ENCODE measurements around the gene TBC1D10B. TPM values are rescaled to one million over a fixed set of nuclear protein-coding genes. Genes with fewer than 3 reads are reported as not detected.

TBC1D10B gene
- total RNA-seq, 2 donors from 2014 or later, result 40.3 to 59.4 TPM

DNA sequence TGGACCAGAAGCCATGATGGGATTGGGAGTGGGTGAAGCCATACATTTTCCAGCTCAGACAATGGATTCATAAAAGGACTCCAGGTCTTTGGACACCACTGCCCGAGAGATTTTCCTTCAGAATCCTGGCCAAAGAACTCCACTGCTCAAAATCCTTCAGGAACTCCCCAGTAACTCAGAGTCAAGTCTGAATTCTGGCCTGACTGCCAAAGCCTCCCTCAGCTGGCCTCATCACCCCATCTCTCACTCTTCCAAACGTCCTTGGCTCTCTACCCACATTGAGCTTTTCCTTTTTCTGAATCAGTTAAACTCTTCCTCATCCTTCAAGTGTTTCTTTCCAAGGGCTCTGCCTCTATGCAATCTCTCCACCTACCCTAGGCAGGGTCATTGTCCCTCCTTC, 13.2 kb upstream of the TBC1D10B start:
- DNase-seq (ENCODE audit: low spot score), result no peak
- intact Hi-C loops (cut with DNase I), result no loop called here
- WGBS, result 36% methylated on average over 2 of the region's 2 CpGs
- Histone ChIP-seq H3K4me1 (replicated peaks) (no peaks in the 10 kb centered on the region), H3K27ac (no peak overlapping the region), H3K36me3 (no peaks in the 10 kb centered on the region), H3K4me3 (no peak overlapping the region), H3K9me3 (no peaks in the 10 kb centered on the region), H3K27me3 (replicated peaks; ENCODE audit: insufficient read depth) (no peaks in the 10 kb centered on the region)
- TF ChIP-seq POLR2AphosphoS5 (IDR thresholded peaks at IDR 0.05) (no peak), POLR2A (IDR thresholded peaks at IDR 0.05) (no peak)
- TF ChIP-seq, protein P1, sequence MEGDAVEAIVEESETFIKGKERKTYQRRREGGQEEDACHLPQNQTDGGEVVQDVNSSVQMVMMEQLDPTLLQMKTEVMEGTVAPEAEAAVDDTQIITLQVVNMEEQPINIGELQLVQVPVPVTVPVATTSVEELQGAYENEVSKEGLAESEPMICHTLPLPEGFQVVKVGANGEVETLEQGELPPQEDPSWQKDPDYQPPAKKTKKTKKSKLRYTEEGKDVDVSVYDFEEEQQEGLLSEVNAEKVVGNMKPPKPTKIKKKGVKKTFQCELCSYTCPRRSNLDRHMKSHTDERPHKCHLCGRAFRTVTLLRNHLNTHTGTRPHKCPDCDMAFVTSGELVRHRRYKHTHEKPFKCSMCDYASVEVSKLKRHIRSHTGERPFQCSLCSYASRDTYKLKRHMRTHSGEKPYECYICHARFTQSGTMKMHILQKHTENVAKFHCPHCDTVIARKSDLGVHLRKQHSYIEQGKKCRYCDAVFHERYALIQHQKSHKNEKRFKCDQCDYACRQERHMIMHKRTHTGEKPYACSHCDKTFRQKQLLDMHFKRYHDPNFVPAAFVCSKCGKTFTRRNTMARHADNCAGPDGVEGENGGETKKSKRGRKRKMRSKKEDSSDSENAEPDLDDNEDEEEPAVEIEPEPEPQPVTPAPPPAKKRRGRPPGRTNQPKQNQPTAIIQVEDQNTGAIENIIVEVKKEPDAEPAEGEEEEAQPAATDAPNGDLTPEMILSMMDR (IDR thresholded peaks at IDR 0.05), result no peak

DNA sequence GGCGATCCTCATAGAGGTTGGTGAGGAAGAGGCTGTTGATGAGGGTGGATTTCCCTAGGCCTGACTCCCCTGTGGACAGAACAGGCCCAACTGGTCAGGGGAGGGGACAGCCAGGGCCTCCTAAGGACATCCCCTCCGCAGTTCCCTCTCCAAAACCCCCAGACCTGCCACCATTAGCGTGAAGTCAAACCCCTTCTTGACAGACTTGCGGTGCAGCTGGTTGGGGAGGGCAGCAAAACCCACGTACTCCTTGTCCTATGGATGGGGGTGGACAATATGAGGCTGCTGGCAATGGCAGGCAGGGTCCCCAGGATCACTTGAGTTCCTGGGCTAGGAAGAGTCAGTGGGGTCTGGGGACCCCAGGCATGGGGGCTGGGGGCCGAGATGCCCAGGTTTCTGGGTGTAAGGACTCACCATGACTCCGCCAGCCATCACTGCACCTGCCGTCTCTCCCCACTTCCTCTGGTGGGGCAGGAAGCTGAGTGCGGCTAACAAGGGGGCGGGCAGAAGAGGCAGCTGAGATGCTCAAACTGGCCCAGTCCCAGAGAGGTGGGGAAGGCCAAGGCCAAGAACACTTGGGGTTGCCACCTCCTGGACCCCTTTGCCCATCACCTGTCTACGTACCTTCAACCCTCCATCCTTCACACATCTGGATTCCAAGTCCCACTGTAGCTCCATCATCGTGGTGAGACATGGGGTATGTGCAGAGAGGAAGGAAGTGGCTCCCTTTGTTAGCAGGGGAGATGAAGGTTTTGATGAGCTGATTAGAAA, 12.0 kb upstream of the TBC1D10B start, which contains the start of gene SEPTIN1:
SEPTIN1 (minus strand) TSS at position 451 of the 771 bp plus-strand sequence; CDS start at position 432, 19 bp downstream.
- no peak within 1 kb of the TSS for H3K27ac ChIP-seq
- H3K27me3 ChIP-seq (replicated peaks; ENCODE audit: insufficient read depth), result no peaks in the 10 kb centered on the region
- H3K4me3 ChIP-seq, result no peak within 1 kb of the TSS
- intact Hi-C loops (cut with DNase I), result no loop called here
- DNase-seq (ENCODE audit: low spot score), result no peak
- TF ChIP-seq POLR2A (IDR thresholded peaks at IDR 0.05), result no peak
- TF ChIP-seq, protein P1 (IDR thresholded peaks at IDR 0.05), result no peak
- TF ChIP-seq POLR2AphosphoS5 (IDR thresholded peaks at IDR 0.05), result no peak
- H3K4me1 ChIP-seq (replicated peaks), result peaks cover 3% of the 10 kb centered on the region
- no peaks in the 10 kb centered on the region for H3K36me3 ChIP-seq
- WGBS, result 55% methylated on average over 12 of the region's 12 CpGs
- H3K9me3 ChIP-seq, result no peaks in the 10 kb centered on the region

DNA sequence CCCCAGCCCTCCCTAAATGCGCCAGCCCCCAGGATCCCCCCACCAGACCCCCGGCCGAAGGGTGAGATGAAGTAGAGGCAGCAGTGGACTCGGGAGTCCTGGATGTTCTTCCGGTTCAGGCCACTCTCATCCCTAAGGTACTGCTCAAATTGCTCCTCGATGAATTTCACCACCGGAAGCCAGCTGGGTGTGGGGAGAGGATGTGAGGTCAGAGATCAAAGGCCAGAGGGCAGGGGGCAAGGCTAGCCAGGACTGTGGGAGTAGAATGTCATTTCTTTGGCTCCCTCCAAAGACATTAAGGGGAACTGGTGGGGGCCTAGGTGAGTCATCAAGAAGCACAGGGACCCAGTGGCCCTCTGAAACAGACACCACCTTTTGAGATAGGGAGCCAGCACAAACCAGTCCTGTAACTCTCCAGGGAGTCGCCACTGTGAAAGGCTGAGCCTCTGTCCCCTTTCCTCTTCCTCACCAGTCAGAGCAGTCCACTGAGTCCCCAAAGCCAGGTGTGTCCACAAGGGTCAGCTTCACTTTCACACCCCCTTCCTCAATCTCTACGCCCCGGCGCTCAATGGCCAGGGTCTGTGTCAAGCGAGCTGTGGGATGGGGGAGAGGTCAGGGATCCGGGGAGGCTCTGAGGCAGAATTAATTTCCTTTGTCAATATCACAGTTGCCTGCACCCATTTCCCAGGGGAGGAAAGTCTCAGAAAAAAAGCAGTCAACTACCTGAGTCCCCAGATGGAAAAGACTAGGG, 11.2 kb upstream of the TBC1D10B start:
- WGBS, result 84% methylated on average over 11 of the region's 13 CpGs
- Histone ChIP-seq H3K36me3 (no peaks in the 10 kb centered on the region), H3K27ac (no peak overlapping the region), H3K27me3 (replicated peaks; ENCODE audit: insufficient read depth) (no peaks in the 10 kb centered on the region), H3K4me3 (no peak overlapping the region), H3K4me1 (replicated peaks) (peaks cover 3% of the 10 kb centered on the region), H3K9me3 (no peaks in the 10 kb centered on the region)
- intact Hi-C loops (cut with DNase I), result no loop called here
- TF ChIP-seq, protein P1 (IDR thresholded peaks at IDR 0.05), result no peak
- no peak for TF ChIP-seq POLR2A (IDR thresholded peaks at IDR 0.05)
- no peak for TF ChIP-seq POLR2AphosphoS5 (IDR thresholded peaks at IDR 0.05)
- DNase-seq (ENCODE audit: low spot score), result no peak

DNA sequence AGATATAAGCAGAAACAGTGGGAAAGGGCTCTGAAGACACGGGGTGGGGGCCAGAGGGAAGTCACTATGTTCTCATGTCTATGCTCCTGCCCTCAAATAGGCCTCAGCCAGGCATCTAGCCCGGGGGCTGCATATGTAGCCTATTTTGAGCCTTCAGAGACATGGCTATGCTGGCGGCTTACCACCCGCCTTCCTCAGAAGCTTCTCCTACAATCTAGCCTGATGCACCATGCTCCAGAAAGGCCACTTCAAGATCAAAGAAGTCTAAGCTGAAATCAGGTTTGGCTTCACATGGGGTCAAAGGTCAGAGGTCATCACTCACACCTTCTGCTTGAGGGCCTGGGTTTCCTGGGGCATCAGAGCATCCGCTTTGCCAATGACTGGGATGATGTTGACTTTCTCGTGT, 10.5 kb upstream of the TBC1D10B start:
- H3K36me3 ChIP-seq, result no peaks in the 10 kb centered on the region
- H3K27me3 ChIP-seq (replicated peaks; ENCODE audit: insufficient read depth), result no peaks in the 10 kb centered on the region
- H3K4me1 ChIP-seq (replicated peaks), result peaks cover 3% of the 10 kb centered on the region
- H3K9me3 ChIP-seq, result no peaks in the 10 kb centered on the region
- WGBS, result 84% methylated on average over 6 of the region's 6 CpGs
- TF ChIP-seq POLR2A (IDR thresholded peaks at IDR 0.05) (no peak), POLR2AphosphoS5 (IDR thresholded peaks at IDR 0.05) (no peak)
- TF ChIP-seq, protein P1 (IDR thresholded peaks at IDR 0.05), result no peak
- no peak for DNase-seq (ENCODE audit: low spot score)
- H3K27ac ChIP-seq, result no peak overlapping the region
- H3K4me3 ChIP-seq, result no peak overlapping the region
- intact Hi-C loops (cut with DNase I), result no loop called here

Measured in prostate gland (tissue), 2 donors.